Measurements from ENCODE around the gene CAST.

Gene CAST

DNA sequence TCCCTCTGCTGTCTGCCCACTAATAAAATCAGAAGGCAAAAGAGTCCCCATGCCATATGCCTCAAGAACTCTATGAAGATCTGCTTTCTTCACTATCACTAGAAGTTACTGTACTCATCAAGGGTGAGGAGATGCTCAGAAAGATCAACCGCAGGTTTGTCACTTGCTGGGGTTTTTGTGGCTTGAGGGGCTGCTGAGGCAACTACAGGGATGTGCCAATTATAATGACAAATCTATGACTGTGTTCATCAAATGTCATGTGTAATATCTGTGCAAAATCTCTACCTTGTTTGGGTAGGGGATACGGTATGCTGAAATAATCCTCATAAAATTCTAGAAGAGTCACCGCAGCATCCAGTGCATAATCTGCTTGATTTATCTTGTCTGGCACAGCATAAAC is 132.6 kb downstream of the CAST start:
- TF ChIP-seq, protein P1, sequence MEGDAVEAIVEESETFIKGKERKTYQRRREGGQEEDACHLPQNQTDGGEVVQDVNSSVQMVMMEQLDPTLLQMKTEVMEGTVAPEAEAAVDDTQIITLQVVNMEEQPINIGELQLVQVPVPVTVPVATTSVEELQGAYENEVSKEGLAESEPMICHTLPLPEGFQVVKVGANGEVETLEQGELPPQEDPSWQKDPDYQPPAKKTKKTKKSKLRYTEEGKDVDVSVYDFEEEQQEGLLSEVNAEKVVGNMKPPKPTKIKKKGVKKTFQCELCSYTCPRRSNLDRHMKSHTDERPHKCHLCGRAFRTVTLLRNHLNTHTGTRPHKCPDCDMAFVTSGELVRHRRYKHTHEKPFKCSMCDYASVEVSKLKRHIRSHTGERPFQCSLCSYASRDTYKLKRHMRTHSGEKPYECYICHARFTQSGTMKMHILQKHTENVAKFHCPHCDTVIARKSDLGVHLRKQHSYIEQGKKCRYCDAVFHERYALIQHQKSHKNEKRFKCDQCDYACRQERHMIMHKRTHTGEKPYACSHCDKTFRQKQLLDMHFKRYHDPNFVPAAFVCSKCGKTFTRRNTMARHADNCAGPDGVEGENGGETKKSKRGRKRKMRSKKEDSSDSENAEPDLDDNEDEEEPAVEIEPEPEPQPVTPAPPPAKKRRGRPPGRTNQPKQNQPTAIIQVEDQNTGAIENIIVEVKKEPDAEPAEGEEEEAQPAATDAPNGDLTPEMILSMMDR (IDR thresholded peaks at IDR 0.05) = no peak

DNA sequence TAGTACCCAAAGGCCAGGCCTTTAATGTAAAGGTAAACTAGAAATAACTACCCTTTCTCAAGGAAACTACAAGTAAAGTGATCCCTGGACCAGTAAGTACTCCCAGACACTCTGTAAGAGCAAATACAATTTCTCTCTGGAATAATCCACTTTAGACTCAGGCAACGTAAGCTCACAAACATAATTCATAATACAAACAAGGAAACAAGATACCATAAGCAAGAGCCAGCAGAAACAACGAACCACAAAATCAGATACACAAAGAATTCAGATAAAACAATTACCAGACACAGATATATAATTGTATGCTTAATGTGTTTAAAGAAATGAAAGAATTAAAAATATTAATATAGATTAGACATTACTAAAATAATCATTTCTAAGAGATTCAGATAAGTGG is 133.4 kb downstream of the CAST start:
- TF ChIP-seq, protein P1 (IDR thresholded peaks at IDR 0.05) = no peak

DNA sequence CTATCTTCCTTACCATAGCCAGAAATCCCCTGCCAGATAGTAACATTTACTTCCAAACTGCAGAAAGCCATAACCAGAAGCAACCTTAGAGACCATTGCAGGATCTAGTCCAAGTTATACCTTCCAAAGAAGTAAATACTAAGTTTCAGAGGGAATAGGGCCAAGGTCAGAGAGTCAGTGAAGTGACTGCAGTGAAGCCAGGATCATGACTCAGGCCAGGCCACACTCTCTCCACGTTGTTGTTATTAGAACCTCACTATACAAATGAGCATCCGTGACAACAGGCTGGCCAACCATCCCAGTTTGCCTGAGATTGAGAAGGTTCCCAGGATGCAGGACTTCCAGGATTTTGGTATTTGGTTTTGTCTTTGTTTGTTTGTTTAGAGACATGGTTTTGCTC is 134.3 kb downstream of the CAST start:
- TF ChIP-seq, protein P1 (IDR thresholded peaks at IDR 0.05) = no peak

DNA sequence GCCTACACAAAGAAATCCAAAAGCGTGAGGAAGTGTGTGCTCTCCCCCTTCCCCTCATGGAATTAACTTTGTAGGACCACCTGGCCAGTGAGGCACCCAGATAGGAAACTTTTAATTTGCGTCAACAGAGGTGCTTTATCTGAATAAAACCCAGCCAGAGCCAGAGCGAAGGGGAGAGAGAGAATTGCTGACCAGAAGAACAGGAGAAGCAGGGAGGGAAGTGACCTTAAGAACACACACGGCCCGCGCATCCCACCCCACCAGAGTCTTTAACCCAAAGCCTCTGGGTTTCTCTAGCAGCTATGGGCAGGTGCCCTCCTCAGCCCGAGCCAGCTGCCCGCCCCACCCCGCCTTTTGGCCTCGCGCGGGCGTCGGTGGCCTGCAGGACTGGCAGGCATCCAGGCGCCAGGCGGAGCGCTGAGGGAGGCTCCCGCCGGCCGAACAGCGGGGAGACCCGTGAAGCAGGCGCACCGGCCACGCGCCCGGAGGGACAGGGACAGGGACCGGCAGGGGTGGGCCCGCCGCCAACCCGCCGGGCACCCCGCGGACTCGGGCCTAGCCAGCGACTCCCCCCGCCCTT is 145.0 kb downstream of the CAST start:
- TF ChIP-seq, protein P1 (IDR thresholded peaks at IDR 0.05) = no peak

DNA sequence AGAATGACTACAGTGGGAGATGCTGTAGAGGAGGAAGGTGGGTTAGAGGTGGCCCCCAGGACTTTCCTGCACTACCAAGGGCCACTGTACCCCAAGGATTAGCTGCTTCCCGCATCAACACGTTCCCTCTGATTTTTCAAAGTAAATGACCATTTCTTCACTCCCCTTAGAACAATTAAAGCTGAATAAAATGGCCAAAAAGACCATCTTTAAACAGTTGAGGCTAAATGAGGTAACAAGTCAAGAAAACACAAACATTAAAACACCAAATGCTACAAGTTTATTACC is 146.3 kb downstream of the CAST start:
- TF ChIP-seq, protein P1 (IDR thresholded peaks at IDR 0.05) = no peak

DNA sequence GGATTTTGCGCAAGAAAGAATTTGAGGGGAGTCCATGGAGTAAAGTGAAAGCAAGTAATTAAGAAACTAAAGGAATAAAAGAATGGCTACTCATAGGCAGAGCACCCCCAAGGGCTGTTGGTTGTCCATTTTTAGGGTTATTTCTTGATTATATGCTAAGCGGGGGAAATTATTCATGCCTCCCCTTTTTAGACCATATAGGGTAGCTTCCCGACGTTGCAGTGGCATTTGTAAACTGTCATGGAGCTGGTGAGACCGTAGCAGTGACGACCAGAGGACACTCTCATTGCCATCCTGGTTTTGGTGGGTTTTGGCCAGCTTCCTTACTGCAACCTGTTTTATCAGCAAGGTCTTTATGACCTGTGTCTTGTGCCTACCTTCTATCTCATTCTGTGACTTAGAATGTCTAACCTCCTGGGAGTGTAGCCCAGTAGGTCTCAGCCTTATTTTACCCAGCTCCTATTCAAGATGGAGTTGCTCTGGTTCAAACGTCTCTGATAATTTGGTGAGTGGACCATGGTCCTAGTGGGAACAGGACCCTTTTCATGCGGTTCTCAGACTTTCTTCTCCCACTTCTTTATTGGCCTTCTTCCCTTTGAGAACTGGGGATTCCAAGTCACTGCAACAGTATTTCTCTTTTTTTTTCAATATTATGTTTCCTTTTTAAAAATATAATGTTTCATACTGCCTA is 146.8 kb downstream of the CAST start:
- TF ChIP-seq, protein P1 (IDR thresholded peaks at IDR 0.05) = no peak

DNA sequence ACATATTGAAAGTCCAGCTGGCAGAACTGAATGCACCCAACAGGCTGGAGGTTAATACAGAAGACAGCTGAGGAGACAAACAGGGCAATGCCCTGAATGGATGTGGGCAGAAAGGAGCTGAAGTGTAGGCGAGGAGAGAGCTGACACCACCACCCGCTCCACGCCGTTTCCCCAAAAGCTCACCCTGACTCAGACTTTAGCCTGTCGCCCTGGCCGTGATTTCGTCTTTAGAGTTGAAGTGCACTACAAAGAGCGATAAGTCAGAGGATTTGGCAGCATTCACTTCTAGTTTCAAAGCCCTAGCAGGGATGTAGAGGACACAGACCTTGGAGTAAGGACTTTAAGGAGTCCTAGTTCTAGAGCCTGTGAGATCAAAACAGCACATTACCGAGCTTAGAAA is 147.7 kb downstream of the CAST start:
- TF ChIP-seq, protein P1 (IDR thresholded peaks at IDR 0.05) = no peak

DNA sequence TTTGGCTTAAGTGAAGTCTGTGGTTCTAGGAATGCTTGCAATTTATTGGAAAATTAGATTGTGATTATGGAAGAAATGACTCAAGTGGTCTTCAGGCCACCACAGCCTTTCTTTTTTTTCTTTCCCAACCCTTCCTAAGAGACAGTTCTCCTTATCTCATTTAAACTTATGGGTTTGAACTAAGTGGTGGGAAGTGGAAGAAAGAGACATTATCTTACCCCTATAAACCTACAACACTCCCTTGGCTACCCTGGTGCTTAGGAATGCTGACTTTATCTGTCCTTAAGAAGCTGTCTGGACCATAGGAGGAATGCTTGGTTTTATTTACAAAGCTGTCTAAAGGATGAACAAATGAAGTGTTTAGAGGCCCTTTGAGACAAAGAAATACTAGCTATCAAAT is 150.7 kb downstream of the CAST start:
- TF ChIP-seq, protein P1 (IDR thresholded peaks at IDR 0.05) = no peak

Measured in LNCAP (cell line).